Ovary (tissue), 3 donors: ENCODE results near the gene RLN1.

ENCODE experiments used
- CTCF ChIP-seq, 3 donors: fragments of 450-650 bp in 2 of 3; fragments of 200-600 bp in 1 of 3; IDR thresholded peaks; one replicate each; pipeline versions ENCODE4 v1.5.1 to v1.8.0; 2016 to 2022; ENCODE audit warnings: antibody characterized with exemption in 3 of 3, mild to moderate bottlenecking in 1 of 3
- EP300 ChIP-seq: sonication (generic); formaldehyde crosslinking; IDR thresholded peaks from one replicate; pipeline ENCODE4 v1.6.1; 2017; ENCODE audit warnings: antibody characterized with exemption
- POLR2A ChIP-seq: fragments of 450-650 bp; IDR thresholded peaks from one replicate; pipeline ENCODE4 v1.6.1; 2017; ENCODE audit warnings: antibody characterized with exemption, mild to moderate bottlenecking, moderate library complexity
- donor health status: DM: no; HTN: no; CAD: no.

DNA sequence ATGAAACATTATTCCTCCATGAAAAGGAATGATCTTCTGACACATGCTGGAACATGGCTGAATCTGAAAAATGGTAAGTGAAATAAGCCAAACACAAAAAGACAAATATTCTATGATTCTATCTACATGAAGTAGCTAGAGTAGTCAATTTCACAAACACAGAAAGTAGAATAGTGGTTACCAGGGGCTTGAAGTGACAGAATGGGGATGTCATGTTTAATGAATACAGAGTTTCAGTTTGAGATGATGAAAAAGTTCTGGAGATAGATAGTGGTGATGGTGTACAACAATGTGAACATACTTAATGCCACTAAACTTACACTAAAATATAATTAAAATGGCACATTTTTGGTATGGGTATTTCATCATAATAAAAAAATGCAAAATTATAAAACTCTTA, 53.4 kb downstream of the RLN1 start:
- no peak for TF ChIP-seq CTCF (IDR thresholded peaks at IDR 0.05)
- TF ChIP-seq EP300: no peak
- no peak for TF ChIP-seq POLR2A
